Loucy (cell line): ENCODE measurements around the gene ALDH3A2.

Source experiments
- H2AFZ ChIP-seq: fragments of 200-600 bp; sonication (generic); 2 replicates; pipeline ENCODE4 v1.6.0; 2016; ENCODE audit warnings: antibody characterized with exemption, mild to moderate bottlenecking, low read length, moderate library complexity
- H3F3A ChIP-seq: fragments of 200-600 bp; 2 replicates; pipeline ENCODE4 v1.6.0; 2016; ENCODE audit warnings: antibody characterized with exemption, low read depth, mild to moderate bottlenecking
- H3K27me3 ChIP-seq: fragments of 200-600 bp; sonication (generic); 2 replicates; pipeline ENCODE4 v1.6.1; 2014; ENCODE audit warnings: low read length, mild to moderate bottlenecking; ENCODE audit not compliant: insufficient read depth, poor library complexity, severe bottlenecking
- H3K36me3 ChIP-seq: fragments of 200-600 bp; sonication (generic); 2 replicates; pipeline ENCODE4 v1.6.1; 2016; ENCODE audit warnings: low read length; ENCODE audit not compliant: insufficient read depth
- H3K4me1 ChIP-seq: fragments of 200-600 bp; sonication (generic); 2 replicates; pipeline ENCODE4 v1.5.1; 2014; ENCODE audit warnings: low read length, mild to moderate bottlenecking; ENCODE audit not compliant: insufficient read depth, poor library complexity, severe bottlenecking
- H3K4me2 ChIP-seq: fragments of 200-600 bp; sonication (generic); 2 replicates; pipeline ENCODE4 v1.6.0; 2014; ENCODE audit warnings: antibody characterized with exemption, low read length, low read depth, mild to moderate bottlenecking; ENCODE audit not compliant: poor library complexity, severe bottlenecking
- H3K4me3 ChIP-seq: fragments of 200-600 bp; sonication (generic); 2 replicates; pipeline ENCODE4 v1.5.1; 2014; ENCODE audit warnings: low read length, mild to moderate bottlenecking, mixed read lengths; ENCODE audit not compliant: poor library complexity, severe bottlenecking
- H3K79me2 ChIP-seq: fragments of 200-600 bp; sonication (generic); 2 replicates; pipeline ENCODE4 v1.6.1; 2014; ENCODE audit warnings: low read length; ENCODE audit not compliant: insufficient read depth
- H3K9ac ChIP-seq: fragments of 200-600 bp; sonication (generic); 2 replicates; pipeline ENCODE4 v1.6.0; 2014; ENCODE audit warnings: mild to moderate bottlenecking, low read depth, low read length, moderate library complexity; ENCODE audit not compliant: poor library complexity, severe bottlenecking
- H3K9me2 ChIP-seq: fragments of 200-600 bp; sonication (generic); replicated peaks from 2 replicates; pipeline ENCODE4 v1.6.1; 2016; ENCODE audit warnings: low read depth, low read length, mixed read lengths
- H3K9me3 ChIP-seq: fragments of 200-600 bp; sonication (generic); 2 replicates; pipeline ENCODE4 v1.6.1; 2014; ENCODE audit warnings: mild to moderate bottlenecking, antibody characterized with exemption, low read length, low read depth; ENCODE audit not compliant: insufficient read depth
- H4K20me1 ChIP-seq: fragments of 200-600 bp; sonication (generic); 2 replicates; pipeline ENCODE4 v1.6.0; 2014; ENCODE audit warnings: antibody characterized with exemption, low read length, mild to moderate bottlenecking; ENCODE audit not compliant: insufficient read depth, poor library complexity, severe bottlenecking
- EZH2phosphoT487 ChIP-seq: fragments of 200-600 bp; IDR thresholded peaks from 2 replicates; pipeline ENCODE4 v1.6.1; 2018; ENCODE audit warnings: antibody characterized with exemption, mild to moderate bottlenecking, moderate library complexity, borderline replicate concordance
- TF ChIP-seq, protein P1 (sequence below): fragments of 200-600 bp; sonication (generic); conservative IDR thresholded peaks from 2 replicates; pipeline ENCODE4 v1.5.1; 2014; ENCODE audit warnings: mild to moderate bottlenecking, antibody characterized with exemption, low read length

The ALDH3A2 gene

DNA sequence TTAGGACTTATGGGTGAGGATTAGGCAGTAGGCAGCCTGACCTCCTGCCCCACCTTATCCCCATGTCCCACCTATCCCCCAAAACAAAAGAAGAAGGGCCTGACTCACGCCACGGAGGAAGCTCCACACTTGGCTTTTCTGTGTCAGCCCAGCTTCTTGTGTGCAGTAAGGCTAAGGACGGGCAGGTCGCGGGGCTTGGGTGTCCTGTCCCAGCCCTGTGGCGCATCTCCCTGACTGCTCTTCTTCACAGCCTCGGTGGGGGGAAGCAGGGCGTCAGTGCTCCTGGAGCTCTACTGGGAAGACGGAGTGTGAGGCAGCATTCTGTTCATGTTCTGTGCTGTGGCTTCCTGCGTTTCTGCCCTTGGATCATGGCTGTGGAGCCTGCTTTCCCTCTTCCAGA lies 34.6 kb upstream of the ALDH3A2 start:
- no peak overlapping the region for H2AFZ ChIP-seq
- H3K4me3 ChIP-seq = no peak overlapping the region
- no peaks in the 10 kb centered on the region for H3K4me1 ChIP-seq
- H3K36me3 ChIP-seq = no peaks in the 10 kb centered on the region
- peaks cover 5% of the 10 kb centered on the region; the same call in 1 of the 2 replicates for H3K9me3 ChIP-seq
- no peaks in the 10 kb centered on the region for H4K20me1 ChIP-seq
- H3K9me2 ChIP-seq = no peaks in the 10 kb centered on the region
- H3F3A ChIP-seq = no peaks in the 10 kb centered on the region
- H3K79me2 ChIP-seq = no peaks in the 10 kb centered on the region
- H3K4me2 ChIP-seq = no peak overlapping the region
- no peaks in the 10 kb centered on the region for H3K27me3 ChIP-seq
- no peak overlapping the region for H3K9ac ChIP-seq
- TF ChIP-seq, protein P1, sequence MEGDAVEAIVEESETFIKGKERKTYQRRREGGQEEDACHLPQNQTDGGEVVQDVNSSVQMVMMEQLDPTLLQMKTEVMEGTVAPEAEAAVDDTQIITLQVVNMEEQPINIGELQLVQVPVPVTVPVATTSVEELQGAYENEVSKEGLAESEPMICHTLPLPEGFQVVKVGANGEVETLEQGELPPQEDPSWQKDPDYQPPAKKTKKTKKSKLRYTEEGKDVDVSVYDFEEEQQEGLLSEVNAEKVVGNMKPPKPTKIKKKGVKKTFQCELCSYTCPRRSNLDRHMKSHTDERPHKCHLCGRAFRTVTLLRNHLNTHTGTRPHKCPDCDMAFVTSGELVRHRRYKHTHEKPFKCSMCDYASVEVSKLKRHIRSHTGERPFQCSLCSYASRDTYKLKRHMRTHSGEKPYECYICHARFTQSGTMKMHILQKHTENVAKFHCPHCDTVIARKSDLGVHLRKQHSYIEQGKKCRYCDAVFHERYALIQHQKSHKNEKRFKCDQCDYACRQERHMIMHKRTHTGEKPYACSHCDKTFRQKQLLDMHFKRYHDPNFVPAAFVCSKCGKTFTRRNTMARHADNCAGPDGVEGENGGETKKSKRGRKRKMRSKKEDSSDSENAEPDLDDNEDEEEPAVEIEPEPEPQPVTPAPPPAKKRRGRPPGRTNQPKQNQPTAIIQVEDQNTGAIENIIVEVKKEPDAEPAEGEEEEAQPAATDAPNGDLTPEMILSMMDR = no peak
- no peak for TF ChIP-seq EZH2phosphoT487

DNA sequence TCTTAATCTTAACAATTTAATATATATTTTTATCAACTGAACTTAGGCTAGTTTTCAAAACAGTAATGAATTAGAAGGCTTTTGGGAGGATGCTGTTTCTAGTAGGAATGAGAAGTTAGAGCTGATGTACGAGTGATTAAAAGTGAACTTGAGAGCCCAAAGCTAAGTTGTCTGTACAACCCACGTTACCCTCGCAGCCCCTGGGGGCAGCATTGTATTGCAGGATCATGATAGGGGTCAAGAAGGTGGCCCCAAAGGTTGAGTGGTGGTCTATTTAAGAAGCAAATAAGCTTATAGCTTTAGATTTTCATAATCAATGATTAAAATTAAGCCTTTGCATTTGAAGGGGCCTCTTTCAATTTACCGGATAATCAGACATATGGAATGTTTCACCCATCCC lies 33.7 kb upstream of the ALDH3A2 start:
- Histone ChIP-seq H3F3A (no peaks in the 10 kb centered on the region), H3K4me2 (no peak overlapping the region), H3K36me3 (no peaks in the 10 kb centered on the region), H3K4me1 (no peaks in the 10 kb centered on the region), H3K27me3 (no peaks in the 10 kb centered on the region), H3K79me2 (no peaks in the 10 kb centered on the region), H3K9me2 (no peaks in the 10 kb centered on the region), H3K4me3 (no peak overlapping the region), H2AFZ (no peak overlapping the region), H3K9me3 (peaks cover 11% of the 10 kb centered on the region; the same call in 1 of the 2 replicates), H3K9ac (no peak overlapping the region), H4K20me1 (no peaks in the 10 kb centered on the region)
- TF ChIP-seq, protein P1 = no peak
- TF ChIP-seq EZH2phosphoT487 = no peak

DNA sequence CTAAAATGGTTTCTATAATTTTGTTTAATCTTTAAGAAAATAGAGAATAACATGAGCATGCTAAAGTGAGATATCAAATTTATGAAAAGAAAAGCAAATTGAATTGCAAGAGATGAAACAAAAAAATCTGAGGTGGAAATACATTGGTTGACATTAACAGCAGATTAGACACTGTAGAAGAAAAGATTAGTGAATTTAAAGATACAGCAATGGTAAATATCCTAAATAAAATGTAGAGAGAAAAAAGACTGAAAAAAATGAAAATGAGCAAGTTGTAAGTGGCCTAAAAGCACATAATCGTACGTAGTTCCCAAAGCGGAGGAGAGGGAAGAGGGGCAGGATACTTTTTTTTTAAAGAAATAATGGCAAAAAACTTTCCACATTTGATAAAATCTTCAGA lies 30.5 kb upstream of the ALDH3A2 start:
- H4K20me1 ChIP-seq = no peaks in the 10 kb centered on the region
- no peaks in the 10 kb centered on the region for H3F3A ChIP-seq
- no peaks in the 10 kb centered on the region for H3K36me3 ChIP-seq
- H3K9me3 ChIP-seq = peaks cover 13% of the 10 kb centered on the region; the same call in 1 of the 2 replicates
- TF ChIP-seq, protein P1 = no peak
- TF ChIP-seq EZH2phosphoT487 = no peak
- no peak overlapping the region for H3K4me3 ChIP-seq
- no peaks in the 10 kb centered on the region for H3K4me1 ChIP-seq
- H2AFZ ChIP-seq = no peak overlapping the region
- H3K27me3 ChIP-seq = no peaks in the 10 kb centered on the region
- H3K9me2 ChIP-seq = no peaks in the 10 kb centered on the region
- H3K9ac ChIP-seq = no peak overlapping the region
- H3K4me2 ChIP-seq = no peak overlapping the region
- H3K79me2 ChIP-seq = no peaks in the 10 kb centered on the region
